ENCODE results near the gene RDX. TPM values are rescaled to one million over a fixed set of nuclear protein-coding genes. Genes with fewer than 3 reads are reported as not detected.
A peak's percentile ranks its signal among the peaks of the same experiment; 100 is the strongest.

The RDX gene
- total and polyA plus RNA-seq, 9 donors, result 34.8 to 80.5 (median 72.3) TPM

DNA sequence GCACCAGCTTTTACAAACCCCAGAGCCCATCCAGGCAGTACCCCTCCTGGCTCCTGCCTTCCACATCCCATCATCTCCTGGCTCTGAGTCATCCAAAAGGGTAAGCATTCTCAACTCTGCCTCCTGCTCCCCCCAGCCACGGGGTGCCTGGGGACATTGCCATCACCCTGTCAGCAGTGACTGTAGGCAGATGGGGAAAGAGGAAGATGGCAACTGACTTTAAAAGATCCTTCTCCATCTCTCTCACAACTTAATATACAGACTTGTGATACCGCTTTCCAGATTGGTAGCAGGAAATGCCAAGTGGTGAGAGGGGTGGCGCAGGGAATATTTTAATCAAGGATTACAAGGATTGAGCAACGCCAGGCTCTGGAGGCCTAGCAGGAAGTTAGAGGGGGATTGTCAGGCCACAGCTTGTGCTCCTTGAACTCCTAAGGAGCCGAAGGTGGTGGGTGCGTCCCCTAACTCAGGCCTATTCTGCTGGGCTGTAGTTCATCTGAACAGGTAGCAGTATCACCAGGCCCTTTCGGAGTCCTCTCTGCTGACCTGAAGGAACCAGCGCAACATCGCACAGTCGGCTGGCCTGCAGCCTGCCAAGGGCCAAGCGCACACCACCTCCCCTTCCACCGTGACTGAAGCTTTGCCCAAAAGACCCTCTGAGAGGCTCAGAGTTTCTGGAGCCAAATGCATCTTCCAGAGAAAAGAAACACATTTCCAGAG is 119.9 kb downstream of the RDX start:
- 59% methylated on average over 9 of the region's 12 CpGs for WGBS (ENCODE audit: insufficient coverage)
- Histone ChIP-seq H3K4me3 (ENCODE audit: low read length) (no peak overlapping the region), H3K27me3 (ENCODE audit: control insufficient read depth, insufficient read depth, low read length) (no peaks in the 10 kb centered on the region), H3K9me3 (replicated peaks; ENCODE audit: control insufficient read depth, low read depth, low read length) (no peaks in the 10 kb centered on the region), H3K4me1 (ENCODE audit: control insufficient read depth, insufficient read depth, low read length) (peaks cover 4% of the 10 kb centered on the region), H3K27ac (ENCODE audit: low read length) (no peak overlapping the region), H3K36me3 (ENCODE audit: control insufficient read depth, insufficient read depth, low read length) (no peaks in the 10 kb centered on the region)
- no peak for DNase-seq

DNA sequence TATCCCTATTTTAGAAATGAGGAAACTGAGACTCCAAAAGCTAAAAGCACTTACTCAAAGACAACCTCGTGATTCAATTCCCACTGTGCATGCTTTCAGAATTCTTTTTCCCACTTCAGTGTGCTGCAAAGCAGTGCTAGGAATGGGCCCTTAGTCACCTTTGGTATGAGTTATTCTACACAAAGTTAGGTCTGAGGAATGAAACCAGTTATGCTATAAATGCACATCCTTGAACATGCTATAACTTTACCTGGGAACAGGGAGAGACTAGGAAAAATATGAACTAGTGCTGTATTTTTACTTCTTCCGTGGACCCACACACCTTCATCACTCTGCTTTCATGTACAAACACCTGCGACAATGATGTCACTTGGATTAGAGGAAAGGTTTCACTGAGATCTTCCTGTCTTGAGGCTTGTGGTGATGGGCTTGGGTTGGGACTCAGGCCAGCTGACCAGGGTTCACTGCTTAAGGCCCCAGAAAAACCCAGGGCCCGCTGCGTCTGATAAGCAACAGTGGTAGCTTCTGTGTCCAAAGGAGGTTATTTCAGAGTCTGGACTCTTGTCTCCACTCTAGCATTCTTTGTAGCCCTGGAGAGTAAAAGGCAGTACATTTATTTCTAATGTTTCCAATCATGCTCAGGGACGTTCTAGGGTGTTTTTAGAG is 121.6 kb downstream of the RDX start:
- Histone ChIP-seq H3K27ac (ENCODE audit: low read length) (no peak overlapping the region), H3K27me3 (ENCODE audit: control insufficient read depth, insufficient read depth, low read length) (no peaks in the 10 kb centered on the region), H3K4me1 (ENCODE audit: control insufficient read depth, insufficient read depth, low read length) (peaks cover 4% of the 10 kb centered on the region), H3K9me3 (replicated peaks; ENCODE audit: control insufficient read depth, low read depth, low read length) (no peaks in the 10 kb centered on the region), H3K36me3 (ENCODE audit: control insufficient read depth, insufficient read depth, low read length) (no peaks in the 10 kb centered on the region), H3K4me3 (ENCODE audit: low read length) (no peak overlapping the region)
- DNase-seq, result peak; percentile 11
- WGBS (ENCODE audit: insufficient coverage), result no CpG with 5 or more reads among the region's 6 CpGs

DNA sequence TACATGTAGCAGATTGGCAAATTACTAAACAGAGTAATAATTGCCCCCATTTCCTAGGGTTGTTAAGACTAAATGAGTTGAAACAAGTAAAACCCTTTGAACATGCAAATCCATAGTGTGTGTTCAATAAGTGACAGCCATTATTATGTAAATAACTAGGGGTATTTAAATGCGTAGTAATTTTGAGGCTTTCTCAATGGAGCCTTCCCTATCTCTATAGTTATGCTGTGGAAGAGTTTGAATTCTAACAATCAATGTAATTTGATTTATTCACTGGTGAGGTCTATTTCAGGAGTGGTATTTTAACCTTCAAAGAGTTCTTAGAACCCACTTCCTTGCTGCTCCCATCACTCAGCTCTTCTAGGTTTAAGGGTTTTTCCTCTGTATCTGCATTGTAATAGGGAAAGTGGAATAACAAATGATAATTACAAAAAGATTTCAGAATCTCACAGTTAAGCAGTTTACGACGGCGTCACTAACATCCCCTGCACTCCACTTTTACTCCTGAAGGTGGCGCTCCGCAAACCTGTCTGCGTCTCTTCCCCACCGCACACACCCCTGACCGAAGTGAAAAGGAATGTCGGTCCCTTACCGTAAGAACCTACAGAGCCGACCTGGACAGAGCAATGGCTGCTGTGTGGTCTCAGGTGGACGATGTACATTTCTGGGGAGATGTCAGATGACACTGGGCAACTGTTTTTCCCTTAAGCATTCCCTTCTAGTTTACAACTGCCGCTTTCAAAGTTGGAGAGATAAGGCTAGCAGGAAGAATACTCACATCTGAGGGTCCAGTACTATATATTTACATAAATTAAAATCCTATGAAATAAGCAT is 122.4 kb downstream of the RDX start:
- no peaks in the 10 kb centered on the region for H3K27me3 ChIP-seq (ENCODE audit: control insufficient read depth, insufficient read depth, low read length)
- H3K36me3 ChIP-seq (ENCODE audit: control insufficient read depth, insufficient read depth, low read length), result no peaks in the 10 kb centered on the region
- peak overlapping the region; percentile 5 for H3K4me3 ChIP-seq (ENCODE audit: low read length)
- H3K9me3 ChIP-seq (replicated peaks; ENCODE audit: control insufficient read depth, low read depth, low read length), result no peaks in the 10 kb centered on the region
- peak; percentile 65 for DNase-seq
- H3K4me1 ChIP-seq (ENCODE audit: control insufficient read depth, insufficient read depth, low read length), result peaks cover 4% of the 10 kb centered on the region
- WGBS (ENCODE audit: insufficient coverage), result 10% methylated on average over 2 of the region's 14 CpGs
- H3K27ac ChIP-seq (ENCODE audit: low read length), result no peak overlapping the region

DNA sequence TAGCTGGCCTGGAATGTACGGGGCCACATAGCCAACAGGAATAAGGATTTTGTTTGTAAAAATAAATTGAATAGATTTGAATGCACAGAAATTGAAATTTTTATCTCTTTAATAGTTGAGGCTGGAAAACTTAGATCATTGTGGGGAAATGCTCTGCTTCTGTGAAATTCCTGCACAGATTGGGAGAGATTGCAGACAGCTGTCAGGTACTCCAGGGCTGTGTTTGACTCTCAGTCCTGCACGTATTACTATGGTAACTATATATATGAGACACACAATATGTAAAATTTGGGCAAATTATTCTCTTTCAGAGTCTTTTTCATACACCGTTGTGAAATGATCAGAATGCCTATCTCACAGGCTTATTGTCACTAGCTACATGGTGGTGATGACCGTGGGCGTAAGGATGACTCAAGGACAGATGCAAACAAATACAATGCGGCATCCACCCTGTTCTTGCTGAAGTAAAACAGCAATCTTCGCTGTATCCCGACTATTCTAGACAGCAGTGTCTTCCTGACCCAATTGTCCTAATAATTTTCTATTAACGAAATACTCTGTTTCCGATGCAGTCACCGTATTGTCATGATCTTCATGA is 123.8 kb downstream of the RDX start:
- WGBS (ENCODE audit: insufficient coverage), result 95% methylated on average over 9 of the region's 11 CpGs
- peaks cover 4% of the 10 kb centered on the region for H3K4me1 ChIP-seq (ENCODE audit: control insufficient read depth, insufficient read depth, low read length)
- H3K9me3 ChIP-seq (replicated peaks; ENCODE audit: control insufficient read depth, low read depth, low read length), result no peaks in the 10 kb centered on the region
- H3K27ac ChIP-seq (ENCODE audit: low read length), result no peak overlapping the region
- H3K4me3 ChIP-seq (ENCODE audit: low read length), result no peak overlapping the region
- H3K36me3 ChIP-seq (ENCODE audit: control insufficient read depth, insufficient read depth, low read length), result no peaks in the 10 kb centered on the region
- no peak for DNase-seq
- no peaks in the 10 kb centered on the region for H3K27me3 ChIP-seq (ENCODE audit: control insufficient read depth, insufficient read depth, low read length)

DNA sequence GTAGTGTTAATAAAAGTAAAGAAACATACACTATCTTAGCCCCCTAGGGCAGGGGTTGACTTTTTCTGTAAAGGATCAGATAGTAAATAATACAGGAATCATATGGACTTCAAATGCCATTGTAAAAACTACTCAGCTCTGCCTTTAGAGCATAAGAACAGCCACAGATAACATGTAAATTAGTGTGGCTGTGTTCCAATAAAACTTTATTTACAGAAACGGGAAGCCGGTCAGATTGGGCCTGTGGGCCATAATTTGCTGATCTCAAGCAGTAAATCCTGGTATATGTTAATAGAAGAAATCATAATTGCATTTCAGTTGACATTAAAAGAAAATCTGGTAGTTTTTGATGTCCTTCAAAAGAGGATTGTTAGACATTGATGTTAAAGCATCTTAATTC is 126.7 kb downstream of the RDX start:
- no CpG with 5 or more reads among the region's 2 CpGs for WGBS (ENCODE audit: insufficient coverage)
- no peak overlapping the region for H3K4me3 ChIP-seq (ENCODE audit: low read length)
- H3K27ac ChIP-seq (ENCODE audit: low read length), result no peak overlapping the region
- H3K4me1 ChIP-seq (ENCODE audit: control insufficient read depth, insufficient read depth, low read length), result peaks cover 4% of the 10 kb centered on the region
- peaks cover 9% of the 10 kb centered on the region for H3K36me3 ChIP-seq (ENCODE audit: control insufficient read depth, insufficient read depth, low read length)
- no peaks in the 10 kb centered on the region for H3K9me3 ChIP-seq (replicated peaks; ENCODE audit: control insufficient read depth, low read depth, low read length)
- no peaks in the 10 kb centered on the region for H3K27me3 ChIP-seq (ENCODE audit: control insufficient read depth, insufficient read depth, low read length)
- DNase-seq, result no peak

DNA sequence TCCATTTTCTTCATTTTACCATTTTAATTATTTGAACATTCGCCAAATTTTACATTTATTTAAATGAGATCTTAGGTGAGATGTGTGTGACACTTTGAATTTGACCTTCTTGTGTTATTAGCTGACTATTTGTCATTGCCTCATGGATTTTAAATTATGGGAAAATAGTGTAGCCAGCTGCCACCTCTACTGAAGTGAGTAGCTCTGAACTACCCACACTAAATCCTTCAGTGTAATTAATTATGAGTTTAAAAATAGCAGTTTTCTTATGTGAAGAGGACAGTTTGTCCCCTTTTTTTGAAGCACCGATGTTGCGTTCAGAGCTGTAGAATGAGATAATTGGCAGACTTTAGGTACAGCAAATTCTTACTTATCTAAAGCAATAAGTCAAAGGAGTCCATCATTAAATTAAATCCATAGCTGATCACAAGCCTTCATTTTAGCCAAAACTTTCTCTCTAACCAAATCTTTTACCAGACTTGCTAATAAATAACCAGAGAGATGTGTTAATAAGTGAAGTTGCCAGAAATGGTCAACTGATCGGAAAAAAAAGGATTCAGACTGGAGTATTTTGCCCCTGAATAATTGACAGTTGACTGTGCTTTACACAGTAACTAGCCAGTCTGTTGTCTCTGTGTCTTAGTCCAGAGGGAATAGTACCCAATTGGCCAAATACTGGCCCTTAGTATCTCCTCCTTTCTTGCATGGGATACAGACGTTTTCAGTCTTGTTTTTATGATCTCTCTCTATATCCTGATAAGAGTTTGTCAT is 128.2 kb downstream of the RDX start:
- DNase-seq, result no peak
- no peak overlapping the region for H3K27ac ChIP-seq (ENCODE audit: low read length)
- H3K27me3 ChIP-seq (ENCODE audit: control insufficient read depth, insufficient read depth, low read length), result no peaks in the 10 kb centered on the region
- H3K4me1 ChIP-seq (ENCODE audit: control insufficient read depth, insufficient read depth, low read length), result no peaks in the 10 kb centered on the region
- peaks cover 21% of the 10 kb centered on the region for H3K36me3 ChIP-seq (ENCODE audit: control insufficient read depth, insufficient read depth, low read length)
- WGBS (ENCODE audit: insufficient coverage), result 60% methylated on average over 1 of the region's 5 CpGs
- no peak overlapping the region for H3K4me3 ChIP-seq (ENCODE audit: low read length)
- no peaks in the 10 kb centered on the region for H3K9me3 ChIP-seq (replicated peaks; ENCODE audit: control insufficient read depth, low read depth, low read length)

DNA sequence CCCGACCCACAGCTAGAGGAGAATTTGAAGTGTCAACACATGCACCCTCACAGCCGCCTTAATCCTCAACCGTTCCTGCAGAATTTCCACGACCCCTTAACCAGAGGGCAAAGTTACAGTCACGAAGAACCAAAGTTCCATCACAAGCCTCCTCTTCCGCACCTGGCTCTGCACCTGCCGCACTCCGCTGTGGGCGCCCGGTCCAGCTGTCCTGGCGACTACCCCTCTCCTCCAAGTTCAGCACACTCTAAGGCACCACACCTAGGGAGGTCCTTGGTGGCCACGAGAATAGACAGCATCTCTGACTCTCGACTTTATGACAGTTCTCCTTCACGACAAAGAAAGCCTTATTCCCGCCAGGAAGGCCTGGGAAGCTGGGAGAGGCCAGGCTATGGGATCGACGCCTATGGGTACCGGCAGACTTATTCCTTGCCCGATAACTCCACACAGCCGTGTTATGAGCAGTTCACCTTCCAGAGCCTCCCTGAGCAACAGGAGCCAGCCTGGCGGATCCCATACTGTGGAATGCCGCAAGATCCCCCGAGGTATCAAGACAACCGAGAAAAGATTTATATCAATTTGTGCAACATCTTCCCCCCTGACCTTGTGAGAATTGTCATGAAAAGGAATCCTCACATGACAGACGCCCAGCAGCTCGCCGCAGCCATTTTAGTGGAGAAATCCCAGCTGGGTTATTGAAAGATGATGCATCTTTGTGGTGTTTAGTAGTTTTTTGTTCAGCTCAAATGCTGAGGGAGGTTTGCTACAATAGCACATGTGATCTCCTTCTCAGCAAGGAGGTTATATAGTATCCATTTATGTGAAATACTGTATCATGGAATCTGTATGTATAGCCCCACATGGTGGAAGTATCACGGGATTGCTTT is 131.1 kb downstream of the RDX start:
- DNase-seq, result no peak
- 97% methylated on average over 16 of the region's 28 CpGs for WGBS (ENCODE audit: insufficient coverage)
- no peak overlapping the region for H3K4me3 ChIP-seq (ENCODE audit: low read length)
- H3K27me3 ChIP-seq (ENCODE audit: control insufficient read depth, insufficient read depth, low read length), result no peaks in the 10 kb centered on the region
- H3K36me3 ChIP-seq (ENCODE audit: control insufficient read depth, insufficient read depth, low read length), result peaks cover 21% of the 10 kb centered on the region
- H3K9me3 ChIP-seq (replicated peaks; ENCODE audit: control insufficient read depth, low read depth, low read length), result no peaks in the 10 kb centered on the region
- H3K4me1 ChIP-seq (ENCODE audit: control insufficient read depth, insufficient read depth, low read length), result no peaks in the 10 kb centered on the region
- H3K27ac ChIP-seq (ENCODE audit: low read length), result no peak overlapping the region

DNA sequence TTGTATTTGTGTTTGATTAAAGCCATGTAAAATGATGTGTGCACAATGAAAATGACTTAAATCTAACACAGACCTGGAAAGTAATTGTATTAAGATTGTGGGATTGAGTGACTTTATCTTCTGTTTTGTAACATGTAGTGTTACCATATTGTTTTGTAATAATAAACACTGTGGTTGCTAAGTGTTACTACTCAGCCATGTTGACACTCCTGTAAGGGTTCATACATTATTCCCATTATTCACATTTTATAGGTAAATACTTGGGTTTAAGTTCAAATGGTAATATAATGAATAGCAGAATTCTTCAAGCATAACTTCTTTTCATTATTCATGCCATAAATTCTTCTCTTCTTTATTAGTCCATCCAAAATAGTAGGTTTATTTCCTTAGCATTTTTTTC is 134.2 kb downstream of the RDX start:
- Histone ChIP-seq H3K9me3 (replicated peaks; ENCODE audit: control insufficient read depth, low read depth, low read length) (no peaks in the 10 kb centered on the region), H3K27ac (ENCODE audit: low read length) (no peak overlapping the region), H3K36me3 (ENCODE audit: control insufficient read depth, insufficient read depth, low read length) (peaks cover 31% of the 10 kb centered on the region), H3K4me1 (ENCODE audit: control insufficient read depth, insufficient read depth, low read length) (no peaks in the 10 kb centered on the region), H3K27me3 (ENCODE audit: control insufficient read depth, insufficient read depth, low read length) (no peaks in the 10 kb centered on the region), H3K4me3 (ENCODE audit: low read length) (no peak overlapping the region)
- DNase-seq, result no peak

DNA sequence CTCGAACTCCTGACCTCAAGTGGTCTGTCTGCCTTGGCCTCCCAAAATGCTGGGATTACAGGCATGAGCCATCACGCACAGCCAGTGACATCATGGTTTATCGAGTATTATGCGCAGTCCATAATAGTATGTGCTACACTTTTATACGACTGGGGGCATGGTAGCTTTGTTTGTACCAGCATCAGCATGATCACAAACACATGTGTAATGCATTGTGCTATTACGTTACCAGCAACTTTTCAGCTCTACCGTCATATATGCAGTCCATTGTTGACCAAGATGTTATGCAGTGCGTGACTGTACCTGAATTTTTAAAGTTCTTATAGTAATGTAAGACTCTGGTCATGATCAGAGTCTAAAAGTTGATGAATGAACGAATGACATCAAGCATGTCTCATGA is 135.4 kb downstream of the RDX start:
- Histone ChIP-seq H3K27me3 (ENCODE audit: control insufficient read depth, insufficient read depth, low read length) (no peaks in the 10 kb centered on the region), H3K9me3 (replicated peaks; ENCODE audit: control insufficient read depth, low read depth, low read length) (no peaks in the 10 kb centered on the region), H3K27ac (ENCODE audit: low read length) (no peak overlapping the region), H3K36me3 (ENCODE audit: control insufficient read depth, insufficient read depth, low read length) (peaks cover 31% of the 10 kb centered on the region), H3K4me1 (ENCODE audit: control insufficient read depth, insufficient read depth, low read length) (no peaks in the 10 kb centered on the region), H3K4me3 (ENCODE audit: low read length) (no peak overlapping the region)
- no peak for DNase-seq
- WGBS (ENCODE audit: insufficient coverage), result 90% methylated on average over 5 of the region's 9 CpGs
